ENCODE results near the gene BMAL1.

BMAL1 gene

DNA sequence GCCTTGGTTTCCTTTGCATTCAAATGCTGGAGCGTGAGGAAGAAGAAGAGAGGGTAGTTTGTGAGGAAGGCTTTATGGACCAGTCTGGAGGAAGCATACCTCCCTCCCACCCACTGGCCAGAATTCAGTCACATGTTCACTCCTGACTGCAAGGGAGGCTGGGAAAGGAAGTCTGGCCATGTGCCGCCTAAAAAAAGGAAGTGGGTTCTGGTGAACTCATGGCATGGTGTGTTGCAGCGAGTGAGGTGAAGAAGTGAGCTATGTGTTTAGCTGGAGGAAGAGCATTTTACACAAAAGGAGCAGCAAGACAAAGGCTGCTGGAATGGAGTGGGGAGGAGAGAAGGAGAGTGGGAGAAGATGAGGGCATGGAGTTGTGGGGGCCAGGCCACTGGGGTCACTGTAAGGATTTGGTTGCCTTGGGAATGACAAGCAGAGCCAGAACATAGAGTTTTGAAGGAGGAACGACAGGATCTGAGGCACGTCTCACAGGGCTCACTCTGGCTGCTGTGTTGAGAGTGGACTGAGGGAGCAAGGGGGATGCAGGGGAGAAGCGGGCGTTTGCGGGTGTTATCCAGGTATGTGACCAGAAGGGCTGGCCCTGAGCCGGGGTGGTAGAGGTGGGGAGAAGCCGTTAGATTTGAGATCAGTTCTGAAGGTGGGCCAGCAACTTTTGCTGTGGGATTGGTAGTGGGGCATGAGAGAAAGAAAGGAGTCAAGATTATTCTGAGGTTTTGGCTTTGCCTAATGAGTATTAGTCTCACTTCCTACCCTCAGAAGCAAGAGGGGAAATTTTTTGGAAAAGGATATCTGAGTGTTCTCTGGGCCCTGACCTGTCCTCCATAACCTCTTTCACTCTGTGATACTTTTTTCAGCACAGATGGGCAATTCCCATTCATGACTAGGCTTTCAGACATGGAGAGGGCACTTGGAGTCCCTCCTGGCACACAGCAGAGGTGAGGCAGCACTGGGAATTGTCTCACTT, 26.4 kb downstream of the BMAL1 start:
- Histone ChIP-seq H3K27me3 (ENCODE audit: control insufficient read depth, insufficient read depth, low read length) (no peaks in the 10 kb centered on the region), H3K4me2 (ENCODE audit: low read length) (no peak overlapping the region), H3K79me2 (peaks cover 4% of the 10 kb centered on the region), H3K27ac (no peak overlapping the region), H3K9me3 (ENCODE audit: control insufficient read depth, low read length) (no peaks in the 10 kb centered on the region), H3K4me3 (ENCODE audit: low read depth, low read length) (no peak overlapping the region), H2AFZ (no peak overlapping the region), H3K4me1 (peaks cover 10% of the 10 kb centered on the region), H3K9ac (no peak overlapping the region), H3K36me3 (ENCODE audit: control insufficient read depth, insufficient read depth, low read length) (no peaks in the 10 kb centered on the region)
- TF ChIP-seq, protein P1, sequence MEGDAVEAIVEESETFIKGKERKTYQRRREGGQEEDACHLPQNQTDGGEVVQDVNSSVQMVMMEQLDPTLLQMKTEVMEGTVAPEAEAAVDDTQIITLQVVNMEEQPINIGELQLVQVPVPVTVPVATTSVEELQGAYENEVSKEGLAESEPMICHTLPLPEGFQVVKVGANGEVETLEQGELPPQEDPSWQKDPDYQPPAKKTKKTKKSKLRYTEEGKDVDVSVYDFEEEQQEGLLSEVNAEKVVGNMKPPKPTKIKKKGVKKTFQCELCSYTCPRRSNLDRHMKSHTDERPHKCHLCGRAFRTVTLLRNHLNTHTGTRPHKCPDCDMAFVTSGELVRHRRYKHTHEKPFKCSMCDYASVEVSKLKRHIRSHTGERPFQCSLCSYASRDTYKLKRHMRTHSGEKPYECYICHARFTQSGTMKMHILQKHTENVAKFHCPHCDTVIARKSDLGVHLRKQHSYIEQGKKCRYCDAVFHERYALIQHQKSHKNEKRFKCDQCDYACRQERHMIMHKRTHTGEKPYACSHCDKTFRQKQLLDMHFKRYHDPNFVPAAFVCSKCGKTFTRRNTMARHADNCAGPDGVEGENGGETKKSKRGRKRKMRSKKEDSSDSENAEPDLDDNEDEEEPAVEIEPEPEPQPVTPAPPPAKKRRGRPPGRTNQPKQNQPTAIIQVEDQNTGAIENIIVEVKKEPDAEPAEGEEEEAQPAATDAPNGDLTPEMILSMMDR (IDR thresholded peaks at IDR 0.05), result no peak

DNA sequence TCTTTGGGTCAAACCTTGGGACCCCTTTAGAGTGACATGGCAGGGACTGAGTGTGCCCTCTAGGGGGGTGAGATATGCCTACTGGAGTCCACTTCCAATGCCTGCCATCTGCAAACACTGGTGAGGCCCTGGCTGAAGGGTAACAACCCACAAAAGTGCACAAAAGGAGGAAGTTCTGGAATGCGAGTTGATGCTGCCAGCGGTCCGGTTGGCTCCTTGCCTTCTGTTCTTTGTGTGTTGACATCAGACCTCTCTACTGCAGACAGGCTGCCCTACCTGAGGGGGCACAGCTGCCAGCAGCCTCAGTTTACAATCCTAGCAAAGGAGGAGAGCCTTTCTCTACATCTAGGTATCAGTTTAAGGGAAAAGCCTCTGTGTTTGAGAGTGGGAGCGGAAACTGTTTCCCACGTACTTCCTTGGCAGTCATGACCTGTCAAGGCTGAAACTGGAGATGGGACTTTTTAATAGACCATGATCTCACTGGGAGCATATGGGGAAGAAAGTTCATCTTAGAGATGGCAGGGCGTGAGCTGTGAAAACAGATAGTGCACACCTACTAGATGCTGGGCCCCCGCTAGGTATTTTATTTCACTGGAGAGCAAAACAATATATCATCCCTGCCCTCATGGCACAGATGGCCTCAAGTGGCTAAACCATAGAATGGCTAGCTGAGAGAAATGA, 27.2 kb downstream of the BMAL1 start:
- H3K4me3 ChIP-seq (ENCODE audit: low read depth, low read length), result no peak overlapping the region
- no peaks in the 10 kb centered on the region for H3K27me3 ChIP-seq (ENCODE audit: control insufficient read depth, insufficient read depth, low read length)
- peaks cover 10% of the 10 kb centered on the region for H3K4me1 ChIP-seq

DNA sequence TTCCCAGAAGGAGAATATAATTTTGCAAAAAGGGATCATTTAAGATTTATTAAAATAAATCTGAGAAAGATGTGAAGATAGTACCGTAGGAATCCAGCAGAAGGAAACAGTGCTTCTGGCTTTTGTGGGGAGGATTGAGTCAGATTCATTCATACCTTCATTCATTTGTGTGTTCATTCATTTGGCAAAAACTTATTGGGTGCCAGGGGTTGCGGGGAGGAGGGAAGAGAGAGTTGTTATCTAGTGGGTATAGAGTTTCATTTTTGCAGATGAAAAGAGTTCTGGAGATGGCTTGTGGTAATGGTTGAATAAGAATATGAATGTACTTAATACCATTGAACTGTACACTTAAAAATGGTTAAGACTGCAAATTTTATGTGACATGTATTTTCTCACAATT, 31.1 kb downstream of the BMAL1 start:
- Histone ChIP-seq H2AFZ (no peak overlapping the region), H3K27me3 (ENCODE audit: control insufficient read depth, insufficient read depth, low read length) (no peaks in the 10 kb centered on the region), H3K79me2 (peaks cover 9% of the 10 kb centered on the region), H3K4me3 (ENCODE audit: low read depth, low read length) (no peak overlapping the region), H3K4me2 (ENCODE audit: low read length) (no peak overlapping the region), H3K9me3 (ENCODE audit: control insufficient read depth, low read length) (no peaks in the 10 kb centered on the region), H3K36me3 (ENCODE audit: control insufficient read depth, insufficient read depth, low read length) (no peaks in the 10 kb centered on the region), H3K4me1 (peaks cover 5% of the 10 kb centered on the region), H3K9ac (no peak overlapping the region), H3K27ac (no peak overlapping the region)
- TF ChIP-seq, protein P1 (IDR thresholded peaks at IDR 0.05), result no peak

More for the DNA sequence above, 27.2 kb downstream of the BMAL1 start:
- peaks cover 9% of the 10 kb centered on the region for H3K79me2 ChIP-seq
- no peak overlapping the region for H3K27ac ChIP-seq
- no peak overlapping the region for H2AFZ ChIP-seq
- no peak overlapping the region for H3K9ac ChIP-seq
- no peak overlapping the region for H3K4me2 ChIP-seq (ENCODE audit: low read length)
- TF ChIP-seq, protein P1 (IDR thresholded peaks at IDR 0.05), result no peak
- H3K36me3 ChIP-seq (ENCODE audit: control insufficient read depth, insufficient read depth, low read length), result no peaks in the 10 kb centered on the region
- H3K9me3 ChIP-seq (ENCODE audit: control insufficient read depth, low read length), result no peaks in the 10 kb centered on the region

DNA sequence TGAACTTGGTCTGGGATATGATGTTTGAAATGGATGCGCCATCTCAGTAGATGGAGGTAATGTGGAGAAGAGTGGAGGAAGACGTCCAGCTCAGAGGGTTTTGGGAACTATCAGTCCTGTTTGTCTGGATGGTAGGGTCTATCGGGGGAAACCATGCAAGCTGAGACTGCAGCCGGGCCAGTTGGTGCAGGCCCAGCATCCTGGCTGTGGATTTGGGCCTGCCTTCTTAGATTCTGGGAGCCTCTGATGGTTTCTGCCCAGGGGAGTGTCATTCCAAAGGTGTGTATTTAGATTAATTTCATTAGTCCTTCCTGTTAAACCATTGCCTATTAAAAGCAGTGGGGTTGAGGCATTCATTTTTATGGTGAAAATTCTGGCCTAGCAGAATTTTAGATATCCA, 31.6 kb downstream of the BMAL1 start:
- Histone ChIP-seq H3K9me3 (ENCODE audit: control insufficient read depth, low read length) (no peaks in the 10 kb centered on the region), H3K4me1 (peaks cover 5% of the 10 kb centered on the region), H3K36me3 (ENCODE audit: control insufficient read depth, insufficient read depth, low read length) (no peaks in the 10 kb centered on the region), H3K79me2 (peaks cover 9% of the 10 kb centered on the region), H2AFZ (no peak overlapping the region), H3K4me2 (ENCODE audit: low read length) (no peak overlapping the region), H3K9ac (no peak overlapping the region), H3K4me3 (ENCODE audit: low read depth, low read length) (no peak overlapping the region), H3K27me3 (ENCODE audit: control insufficient read depth, insufficient read depth, low read length) (no peaks in the 10 kb centered on the region), H3K27ac (no peak overlapping the region)
- TF ChIP-seq, protein P1 (IDR thresholded peaks at IDR 0.05), result no peak
